B cell (primary cell): ENCODE measurements around the gene CDK9. TPM values are rescaled to one million over a fixed set of nuclear protein-coding genes. Genes with fewer than 3 reads are reported as not detected.

Experiments used
- ATAC-seq: fragments of 200-7000 bp; cut with Tn5 transposase; one replicate; pipeline ENCODE4 v1.10.0; 2021; ENCODE audit warnings: low read depth, mild to moderate bottlenecking, moderate number of reproducible peaks, moderate library complexity
- CTCF ChIA-PET: fragments of 350-600 bp; sonication (Branson Sonifier 250); formaldehyde crosslinking; loops from one replicate; lab custom pipeline; 2021; ENCODE audit warnings: antibody characterized with exemption, inconsistent platforms; lab: Charles Lee
- POLR2A ChIA-PET: fragments of 350-600 bp; sonication (Branson Sonifier 250); formaldehyde crosslinking; loops from one replicate; lab custom pipeline; 2021; ENCODE audit warnings: antibody characterized with exemption; lab: Charles Lee
- DNase-seq: peaks from one replicate; pipeline ENCODE4 v3.0.0; 2013
- H2AFZ ChIP-seq: 2 replicates; pipeline ENCODE4 v1.6.1; 2012; ENCODE audit warnings: mild to moderate bottlenecking, low read depth, low read length; ENCODE audit not compliant: insufficient read depth, poor library complexity, severe bottlenecking
- H3K27ac ChIP-seq, 2 donors: 1 replicate in 1 of 2; 2 replicates in 1 of 2; pipeline ENCODE4 v1.5.1; 2012 to 2013; ENCODE audit warnings: low read length in 2 of 2, mild to moderate bottlenecking in 2 of 2, moderate library complexity in 1 of 2
- H3K27me3 ChIP-seq, 4 experiments: fragments of 200-600 bp in 1 of 4; sonication (generic) in 1 of 4; replicated peaks in 1 of 4; 1 replicate in 2 of 4; 2 replicates in 2 of 4; pipeline versions ENCODE4 v1.6.1 to v1.7.0; 2013 to 2016; ENCODE audit warnings: low read length in 3 of 4, mild to moderate bottlenecking in 2 of 4, mixed read lengths in 1 of 4, moderate library complexity in 1 of 4; ENCODE audit not compliant: insufficient read depth in 4 of 4, control insufficient read depth in 3 of 4; ENCODE audit errors: control extremely low read depth in 1 of 4
- H3K36me3 ChIP-seq, 2 experiments: replicated peaks in 1 of 2; 1 replicate in 1 of 2; 2 replicates in 1 of 2; pipeline versions ENCODE4 v1.6.1 to v1.7.1; 2013; ENCODE audit warnings: low read length in 1 of 2; ENCODE audit not compliant: insufficient read depth in 2 of 2, control insufficient read depth in 1 of 2; ENCODE audit errors: control extremely low read depth in 1 of 2, extremely low read depth in 1 of 2
- H3K4me1 ChIP-seq, 2 donors: fragments of 200-600 bp in 1 of 2; sonication (generic) in 1 of 2; 1 replicate in 1 of 2; 2 replicates in 1 of 2; pipeline versions ENCODE4 v1.5.1 to v1.6.1; 2013 to 2017; ENCODE audit warnings: low read length in 2 of 2; ENCODE audit not compliant: control insufficient read depth in 2 of 2, insufficient read depth in 2 of 2
- H3K4me2 ChIP-seq: replicated peaks from 2 replicates; pipeline ENCODE3; 2012; ENCODE audit warnings: mild to moderate bottlenecking, low read depth, low read length; ENCODE audit not compliant: poor library complexity, severe bottlenecking
- H3K4me3 ChIP-seq, 5 experiments: fragments of 200-600 bp in 1 of 5; sonication (generic) in 1 of 5; 1 replicate in 3 of 5; 2 replicates in 2 of 5; pipeline versions ENCODE4 v1.5.1 to v1.7.0; 2011 to 2016; ENCODE audit warnings: low read length in 4 of 5, mild to moderate bottlenecking in 4 of 5, low read depth in 2 of 5, control low read depth in 1 of 5, moderate library complexity in 1 of 5; ENCODE audit not compliant: insufficient read depth in 1 of 5; ENCODE audit errors: control extremely low read depth in 1 of 5, extremely low read depth in 1 of 5
- H3K79me2 ChIP-seq: fragments of 200-600 bp; sonication (generic); one replicate; pipeline ENCODE4 v1.6.0; 2016; ENCODE audit warnings: low read length; ENCODE audit not compliant: control insufficient read depth, insufficient read depth
- H3K9ac ChIP-seq: fragments of 200-600 bp; sonication (generic); 2 replicates; pipeline ENCODE4 v1.6.1; 2017; ENCODE audit warnings: mild to moderate bottlenecking, low read length, moderate library complexity
- H3K9me3 ChIP-seq, 3 donors: one replicate each; pipeline versions ENCODE4 v1.6.1 to v1.7.1; 2013; ENCODE audit warnings: low read length in 2 of 3; ENCODE audit not compliant: control insufficient read depth in 2 of 3, insufficient read depth in 1 of 3; ENCODE audit errors: control extremely low read depth in 1 of 3
- H4K20me1 ChIP-seq: 2 replicates; pipeline ENCODE4 v1.6.0; 2012; ENCODE audit warnings: mild to moderate bottlenecking, low read length; ENCODE audit not compliant: insufficient read depth, control insufficient read depth, poor library complexity, severe bottlenecking
- H3K27ac Mint-ChIP-seq: one replicate; pipeline ENCODE4 v1.8.0; 2021; ENCODE audit warnings: mixed read lengths
- H3K27me3 Mint-ChIP-seq: one replicate; pipeline ENCODE4 v1.8.0; 2021; ENCODE audit warnings: mixed read lengths
- H3K4me1 Mint-ChIP-seq: one replicate; pipeline ENCODE4 v1.8.0; 2021; ENCODE audit warnings: mixed read lengths
- H3K4me3 Mint-ChIP-seq: one replicate; pipeline ENCODE4 v1.8.0; 2021; ENCODE audit warnings: mixed read lengths
- H3K9me3 Mint-ChIP-seq: one replicate; pipeline ENCODE4 v1.8.0; 2022; ENCODE audit warnings: mixed read lengths; ENCODE audit not compliant: insufficient read depth
- CTCF ChIP-seq: fragments of 200-600 bp; IDR thresholded peaks from one replicate; pipeline ENCODE4 v1.8.0; 2022; ENCODE audit warnings: antibody characterized with exemption, mild to moderate bottlenecking
- EZH2 ChIP-seq: IDR thresholded peaks from 2 replicates; pipeline ENCODE4 v1.6.1; 2012; ENCODE audit warnings: borderline replicate concordance, low read depth, mild to moderate bottlenecking, moderate library complexity, low read length; ENCODE audit not compliant: insufficient read depth, poor library complexity, severe bottlenecking
- WGBS: methylation state at CpG from one replicate; pipeline ENCODE4 v1.1.5; 2013; ENCODE audit warnings: missing lambda C conversion rate; ENCODE audit not compliant: insufficient coverage; 5-methylcytosine and 5-hydroxymethylcytosine counted together
- intact Hi-C: fragments of 100-400 bp; cut with micrococcal nuclease; formaldehyde crosslinking; loops from one replicate; pipeline ENCODE4 v1.10.0; 2022
- polyA plus RNA-seq: library from polyadenylated mRNA; depleted of rRNA; stranded (reverse); fragments of >200 nt; gene quantifications from 2 replicates; pipeline ENCODE4 v1.2.3, GENCODE V29; 2012
- total RNA-seq, 2 donors: library from RNA; stranded (reverse); fragments of 120-200 nt in 1 of 2; gene quantifications; 1 replicate in 1 of 2; 2 replicates in 1 of 2; pipeline versions ENCODE4 v1.2.3 to v1.2.4, GENCODE V29; 2013 to 2022

CDK9 gene
- total and polyA plus RNA-seq, 2 donors (not counting 1 experiment from before 2014, with no cell fraction given) = 145 to 176 TPM

- Histone ChIP-seq H3K27me3 (no peaks in the 10 kb centered on the region), H3K27ac (peak overlapping the region in 1 of 2 donors; percentile 12), H3K9ac (peak overlapping the region; percentile 68), H3K36me3 (peaks cover 0 to 75% of the 10 kb centered on the region in 2 experiments), H2AFZ (peak overlapping the region; percentile 55), H3K79me2 (peaks cover 93% of the 10 kb centered on the region), H3K4me1 (peaks cover 55 to 90% of the 10 kb centered on the region in 2 donors), H3K4me3 (peak overlapping the region in 3 of 5 experiments; percentile 43 to 68 (median 58)), H3K4me2 (peak overlapping the region; percentile 86), H3K9me3 (no peaks in the 10 kb centered on the region), H4K20me1 (peaks cover 97% of the 10 kb centered on the region)
- no peak for DNase-seq
- intact Hi-C loops = loop anchor here (1.0 to 10.0 kb wide), 9 partner anchors 8 to 353 kb away; partner anchors contain the start of genes FPGS, PTGES2, PTRH1 and ST6GALNAC4
- CTCF ChIA-PET = interaction anchor here (0.5 to 5.2 kb wide), 16 partner anchors 7 to 182 kb away, joined by 3 to 47 read pairs (median 4); partner anchors contain the start of genes CDK9, FPGS and TOR2A
- H3K27me3 Mint-ChIP-seq = no peaks in the 10 kb centered on the region
- POLR2A ChIA-PET = interaction anchor here (0.6 to 3.6 kb wide), 13 partner anchors 8 to 210 kb away, joined by 3 to 37 read pairs (median 4); partner anchors contain the start of genes CDK9, ST6GALNAC4 and TOR2A
- TF ChIP-seq CTCF (no peak), EZH2 (no peak)
- H3K4me3 Mint-ChIP-seq = peak overlapping the region; percentile 94
- peaks cover 70% of the 10 kb centered on the region for H3K4me1 Mint-ChIP-seq
- 0% methylated on average over 6 of the region's 19 CpGs for WGBS
- no peaks in the 10 kb centered on the region for H3K9me3 Mint-ChIP-seq
- ATAC-seq = no peak
- H3K27ac Mint-ChIP-seq = peak overlapping the region; percentile 95
Measured at GRCh38 chr9:127771570-127772189, 14.2 kb upstream of the CDK9 start.

- Histone ChIP-seq H3K79me2 (peaks cover 93% of the 10 kb centered on the region), H3K4me1 (peaks cover 46 to 86% of the 10 kb centered on the region in 2 donors), H3K4me2 (no peak overlapping the region), H3K27ac (peak overlapping the region in 1 of 2 donors; percentile 26), H3K36me3 (peaks cover 0 to 66% of the 10 kb centered on the region in 2 experiments), H2AFZ (no peak overlapping the region), H3K9me3 (no peaks in the 10 kb centered on the region), H4K20me1 (peaks cover 97% of the 10 kb centered on the region), H3K9ac (no peak overlapping the region), H3K27me3 (no peaks in the 10 kb centered on the region), H3K4me3 (no peak overlapping the region)
- intact Hi-C loops = loop anchor here (10.0 kb wide), 2 partner anchors 158 to 352 kb away; partner anchors contain the start of genes PTGES2 and STXBP1
- Mint-ChIP-seq H3K4me1 (peaks cover 69% of the 10 kb centered on the region), H3K27me3 (no peaks in the 10 kb centered on the region), H3K9me3 (no peaks in the 10 kb centered on the region), H3K27ac (no peak overlapping the region), H3K4me3 (no peak overlapping the region)
- ChIA-PET CTCF (interaction anchor here (1.0 to 5.2 kb wide), 4 partner anchors 11 to 147 kb away, joined by 3 to 47 read pairs (median 26); partner anchors contain the start of genes CDK9 and TOR2A), POLR2A (interaction anchor here (0.5 to 0.7 kb wide), 2 partner anchors 15 to 134 kb away, joined by 3 to 6 read pairs; no protein-coding TSS in a partner anchor)
- ATAC-seq (no peak), DNase-seq (no peak)
- TF ChIP-seq CTCF (no peak), EZH2 (no peak)
- 89% methylated on average over 3 of the region's 5 CpGs for WGBS
Measured at GRCh38 chr9:127772603-127773002, 13.2 kb upstream of the CDK9 start.
